CD8-positive, alpha-beta memory T cell (primary cell): Measurements from ENCODE around the gene ETNK1. TPM values are rescaled to one million over a fixed set of nuclear protein-coding genes. Genes with fewer than 3 reads are reported as not detected.

Experiments
- CTCF ChIA-PET: fragments of 350-600 bp; sonication (Branson Sonifier 250); formaldehyde crosslinking; loops from one replicate; lab custom pipeline; 2021; ENCODE audit warnings: antibody characterized with exemption; lab: Charles Lee
- POLR2A ChIA-PET: fragments of 350-600 bp; sonication (Branson Sonifier 250); formaldehyde crosslinking; loops from one replicate; lab custom pipeline; 2021; ENCODE audit warnings: antibody characterized with exemption; lab: Charles Lee
- DNase-seq, 5 donors: peaks; one replicate each; pipeline versions ENCODE4 v3.0.0 to v3.0.0-alpha.2; 2020 to 2022; ENCODE audit warnings: mixed read lengths in 1 of 5
- H3K27ac ChIP-seq: one replicate; pipeline ENCODE4 v1.7.0; 2013; ENCODE audit warnings: low read depth, mild to moderate bottlenecking, low read length, moderate library complexity
- H3K27me3 ChIP-seq: 2 replicates; pipeline ENCODE4 v1.7.0; 2013; ENCODE audit warnings: low read length, mild to moderate bottlenecking; ENCODE audit not compliant: insufficient read depth, poor library complexity, severe bottlenecking
- H3K36me3 ChIP-seq: 2 replicates; pipeline ENCODE4 v1.7.0; 2013; ENCODE audit warnings: mild to moderate bottlenecking, low read length, moderate library complexity; ENCODE audit not compliant: insufficient read depth
- H3K4me1 ChIP-seq: 2 replicates; pipeline ENCODE4 v1.7.0; 2013; ENCODE audit warnings: mild to moderate bottlenecking, low read length, moderate library complexity; ENCODE audit not compliant: insufficient read depth
- H3K4me3 ChIP-seq: 2 replicates; pipeline ENCODE4 v1.7.0; 2013; ENCODE audit warnings: mild to moderate bottlenecking, low read length
- H3K9me3 ChIP-seq: 2 replicates; pipeline ENCODE4 v1.7.0; 2013; ENCODE audit warnings: mild to moderate bottlenecking, low read length
- H3K27ac Mint-ChIP-seq, 8 donors: one replicate each; pipeline ENCODE4 v1.8.0; 2020 to 2021; ENCODE audit warnings: mixed read lengths in 8 of 8, mild to moderate bottlenecking in 6 of 8, inconsistent platforms in 3 of 8, moderate library complexity in 3 of 8
- H3K27me3 Mint-ChIP-seq, 2 donors: one replicate each; pipeline ENCODE4 v1.8.0; 2020 to 2021; ENCODE audit warnings: mixed read lengths in 2 of 2, mild to moderate bottlenecking in 1 of 2, moderate library complexity in 1 of 2
- H3K36me3 Mint-ChIP-seq, 3 donors: one replicate each; pipeline ENCODE4 v1.8.0; 2020 to 2021; ENCODE audit warnings: mixed read lengths in 3 of 3, inconsistent platforms in 1 of 3, mild to moderate bottlenecking in 1 of 3
- H3K4me1 Mint-ChIP-seq, 3 donors: one replicate each; pipeline ENCODE4 v1.8.0; 2020 to 2021; ENCODE audit warnings: mixed read lengths in 3 of 3, inconsistent platforms in 1 of 3, mild to moderate bottlenecking in 1 of 3
- H3K4me3 Mint-ChIP-seq, 7 donors: one replicate each; pipeline ENCODE4 v1.8.0; 2020 to 2021; ENCODE audit warnings: mixed read lengths in 7 of 7, mild to moderate bottlenecking in 6 of 7, moderate library complexity in 4 of 7, inconsistent platforms in 2 of 7
- H3K9me3 Mint-ChIP-seq, 5 donors: one replicate each; pipeline ENCODE4 v1.8.0; 2020 to 2022; ENCODE audit warnings: mixed read lengths in 5 of 5, mild to moderate bottlenecking in 3 of 5, moderate library complexity in 2 of 5, inconsistent platforms in 1 of 5
- polyA plus RNA-seq: library from polyadenylated mRNA; unstranded; fragments of 300-500 nt; fragmentation: Illumina TruSeq; gene quantifications from one replicate; pipeline ENCODE4 v1.2.3, GENCODE V29; 2021
- total RNA-seq, 2 experiments: library from RNA; stranded (reverse); gene quantifications; one replicate each; pipeline ENCODE4 v1.2.3, GENCODE V29; 2021

The ETNK1 gene
- total and polyA plus RNA-seq, 3 experiments from 2014 or later, result 18.4 to 78.4 (median 76.7) TPM

DNA sequence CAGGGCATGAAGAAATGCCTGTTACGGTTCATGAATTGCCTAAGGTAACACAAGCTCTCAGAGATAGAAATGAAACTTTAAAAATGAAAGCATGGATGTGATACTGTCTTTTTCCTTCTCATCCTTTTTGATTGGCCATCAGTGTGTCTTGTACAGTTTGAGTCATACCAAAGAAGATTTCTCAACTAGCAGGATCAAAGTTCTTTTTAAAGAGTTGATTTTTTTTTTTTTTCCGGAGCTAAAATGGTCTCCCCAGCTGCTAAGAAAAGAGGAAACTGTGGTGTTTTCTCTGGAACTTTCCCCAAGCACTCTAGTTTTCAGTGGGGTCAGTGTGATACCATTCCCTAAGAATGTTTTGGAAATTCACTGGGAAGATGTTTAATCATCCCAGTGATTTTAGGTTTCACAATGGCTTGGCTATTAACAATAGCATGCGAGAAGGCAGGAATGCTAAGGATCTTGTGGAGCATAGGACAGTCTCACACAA lies 105.0 kb downstream of the ETNK1 start:
- no peaks in the 10 kb centered on the region for H3K4me1 ChIP-seq
- no peaks in the 10 kb centered on the region for H3K36me3 ChIP-seq
- DNase-seq, result no peak
- Mint-ChIP-seq H3K9me3 (no peaks in the 10 kb centered on the region), H3K27ac (no peak overlapping the region), H3K4me1 (no peaks in the 10 kb centered on the region), H3K27me3 (peaks cover 0 to 25% of the 10 kb centered on the region in 2 donors), H3K36me3 (no peaks in the 10 kb centered on the region), H3K4me3 (no peak overlapping the region)
- ChIA-PET POLR2A (no interaction called here), CTCF (no interaction called here)
- H3K27ac ChIP-seq, result no peak overlapping the region
- no peak overlapping the region for H3K4me3 ChIP-seq
- no peaks in the 10 kb centered on the region for H3K9me3 ChIP-seq
- no peaks in the 10 kb centered on the region for H3K27me3 ChIP-seq

- Mint-ChIP-seq H3K27ac (no peak overlapping the region), H3K36me3 (no peaks in the 10 kb centered on the region), H3K9me3 (no peaks in the 10 kb centered on the region), H3K4me1 (no peaks in the 10 kb centered on the region), H3K27me3 (peaks cover 0 to 13% of the 10 kb centered on the region in 2 donors), H3K4me3 (no peak overlapping the region)
- no peak overlapping the region for H3K4me3 ChIP-seq
- ChIA-PET POLR2A (no interaction called here), CTCF (no interaction called here)
- H3K27me3 ChIP-seq, result no peaks in the 10 kb centered on the region
- no peaks in the 10 kb centered on the region for H3K4me1 ChIP-seq
- no peaks in the 10 kb centered on the region for H3K36me3 ChIP-seq
- no peaks in the 10 kb centered on the region for H3K9me3 ChIP-seq
- DNase-seq, result no peak
- H3K27ac ChIP-seq, result no peak overlapping the region
Measured at GRCh38 chr12:22731236-22731635, 106.3 kb downstream of the ETNK1 start.

GRCh38 chr12:22733756-22734155 lies 108.8 kb downstream of the ETNK1 start:
- no peak for DNase-seq

GRCh38 chr12:22738945-22739344 lies 114.0 kb downstream of the ETNK1 start:
- Mint-ChIP-seq H3K27me3 (peaks cover 5 to 17% of the 10 kb centered on the region in 2 donors), H3K9me3 (peaks cover 0 to 2% (median 0%) of the 10 kb centered on the region in 5 donors), H3K4me3 (no peak overlapping the region), H3K36me3 (no peaks in the 10 kb centered on the region), H3K4me1 (no peaks in the 10 kb centered on the region), H3K27ac (no peak overlapping the region)
- H3K36me3 ChIP-seq, result no peaks in the 10 kb centered on the region
- no peak overlapping the region for H3K27ac ChIP-seq
- H3K4me1 ChIP-seq, result no peaks in the 10 kb centered on the region
- no peaks in the 10 kb centered on the region for H3K9me3 ChIP-seq
- no peak for DNase-seq
- ChIA-PET POLR2A (no interaction called here), CTCF (no interaction called here)
- H3K4me3 ChIP-seq, result no peak overlapping the region
- H3K27me3 ChIP-seq, result no peaks in the 10 kb centered on the region

More at GRCh38 chr12:22733756-22734155, 108.8 kb downstream of the ETNK1 start:
- H3K36me3 Mint-ChIP-seq, result no peaks in the 10 kb centered on the region
- H3K27me3 Mint-ChIP-seq, result peaks cover 3 to 9% of the 10 kb centered on the region in 2 donors
- no peaks in the 10 kb centered on the region for H3K9me3 ChIP-seq
- CTCF ChIA-PET, result no interaction called here
- POLR2A ChIA-PET, result no interaction called here
- H3K27me3 ChIP-seq, result no peaks in the 10 kb centered on the region
- H3K4me3 Mint-ChIP-seq, result no peak overlapping the region
- no peaks in the 10 kb centered on the region for H3K9me3 Mint-ChIP-seq
- no peaks in the 10 kb centered on the region for H3K4me1 ChIP-seq
- H3K36me3 ChIP-seq, result no peaks in the 10 kb centered on the region
- no peak overlapping the region for H3K4me3 ChIP-seq
- H3K27ac ChIP-seq, result no peak overlapping the region
- no peaks in the 10 kb centered on the region for H3K4me1 Mint-ChIP-seq
- no peak overlapping the region for H3K27ac Mint-ChIP-seq

Other genes with a start within 250 kb of the ETNK1 start
- 10 to 100 TPM; 25.3 to 26.2 TPM for gene C2CD5, start 80.6 kb upstream of the ETNK1 start, total RNA-seq
- 17.9 TPM for gene C2CD5, start 80.6 kb upstream of the ETNK1 start, polyA plus RNA-seq